HG03342 (cell line): ENCODE data around the gene RGP1.

Source experiments
- ATAC-seq: cut with Tn5 transposase; IDR thresholded peaks from one replicate; pipeline ENCODE4 v1.9.1; 2021; ENCODE audit warnings: mild to moderate bottlenecking, moderate library complexity; ENCODE audit not compliant: unreplicated experiment

The RGP1 gene, protein sequence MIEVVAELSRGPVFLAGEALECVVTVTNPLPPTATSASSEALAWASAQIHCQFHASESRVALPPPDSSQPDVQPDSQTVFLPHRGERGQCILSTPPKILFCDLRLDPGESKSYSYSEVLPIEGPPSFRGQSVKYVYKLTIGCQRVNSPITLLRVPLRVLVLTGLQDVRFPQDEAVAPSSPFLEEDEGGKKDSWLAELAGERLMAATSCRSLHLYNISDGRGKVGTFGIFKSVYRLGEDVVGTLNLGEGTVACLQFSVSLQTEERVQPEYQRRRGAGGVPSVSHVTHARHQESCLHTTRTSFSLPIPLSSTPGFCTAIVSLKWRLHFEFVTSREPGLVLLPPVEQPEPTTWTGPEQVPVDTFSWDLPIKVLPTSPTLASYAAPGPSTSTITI

DNA sequence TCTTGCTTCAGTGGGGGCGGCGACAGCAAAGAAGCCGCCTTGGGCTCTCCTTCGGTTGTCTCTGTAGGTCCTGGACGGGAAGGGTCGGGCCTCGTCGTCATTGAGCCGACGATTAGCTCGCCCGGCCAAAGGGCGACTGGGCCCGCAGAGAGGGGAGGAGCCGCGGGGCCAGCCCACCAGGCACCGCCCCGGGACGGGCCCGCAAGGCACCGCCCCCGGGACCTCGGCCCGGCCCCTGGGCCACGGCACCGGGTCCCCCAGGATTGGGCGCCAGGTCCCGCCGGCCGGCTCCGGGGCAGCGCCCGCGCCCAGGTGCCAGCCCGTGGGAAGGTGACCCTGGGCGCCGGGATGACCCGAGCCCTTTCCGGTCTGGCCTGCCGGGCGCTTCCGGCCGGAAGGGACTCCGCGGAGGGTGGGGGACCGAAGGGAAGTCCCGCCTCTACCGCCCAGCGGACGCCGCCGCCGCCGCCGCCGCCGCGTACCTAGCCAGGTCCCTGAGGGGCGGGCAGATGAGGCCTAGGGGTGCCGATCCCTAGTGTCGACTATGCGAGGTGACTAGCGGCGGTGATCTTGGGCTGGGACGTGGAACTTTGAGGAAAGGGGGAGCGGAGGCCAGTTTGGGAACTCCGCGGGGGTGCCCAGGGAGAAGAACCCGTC, at the start of gene RGP1, which contains the start of gene GBA2:
TSS of gene RGP1 (plus strand) at position 430 of the 657 bp plus-strand sequence. CDS start 469 bp downstream, outside the sequence.
TSS of gene GBA2 (minus strand) at position 371 of the 657 bp plus-strand sequence. CDS start 524 bp downstream, outside the sequence.
- ATAC-seq = peak; percentile 73

DNA sequence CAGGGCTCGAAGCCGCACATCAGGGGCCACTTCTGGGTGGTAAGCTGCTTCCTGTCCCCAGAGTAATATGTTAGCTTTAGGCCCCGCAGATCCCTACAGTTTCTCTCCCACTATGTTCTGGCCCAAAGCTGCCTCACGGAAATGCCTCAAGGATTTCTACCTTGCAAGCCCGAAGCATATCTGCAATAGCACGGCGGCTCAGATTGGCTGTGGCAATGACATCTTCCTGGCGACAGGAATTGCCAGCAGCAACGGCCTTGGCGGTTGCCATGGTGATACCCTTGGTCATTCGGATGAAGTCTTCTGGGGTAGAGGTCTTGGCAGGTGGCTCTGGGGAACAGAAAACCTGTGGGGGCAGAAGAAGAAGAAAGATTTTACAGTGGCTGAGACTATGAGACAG, 49.1 kb upstream of the RGP1 start:
- no peak for ATAC-seq

DNA sequence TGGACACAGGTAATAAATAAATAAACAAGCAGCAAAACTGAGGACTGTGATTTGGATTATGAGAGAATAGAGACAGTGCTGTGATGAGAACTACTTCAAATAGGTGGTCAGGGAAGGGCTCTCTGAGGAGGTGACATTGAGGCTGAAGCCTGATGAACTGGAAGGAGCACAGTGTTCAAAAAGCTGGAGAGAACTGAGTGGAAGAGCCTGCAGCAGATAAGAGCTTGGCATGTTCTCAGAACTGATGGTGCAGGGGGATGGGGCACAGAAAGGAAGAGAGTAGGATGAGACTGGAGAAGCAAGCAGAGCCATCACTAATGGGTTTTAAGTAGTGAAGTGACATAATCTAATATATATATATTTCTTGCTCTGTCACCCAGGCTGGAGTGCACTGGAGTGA, 48.1 kb upstream of the RGP1 start:
- no peak for ATAC-seq

DNA sequence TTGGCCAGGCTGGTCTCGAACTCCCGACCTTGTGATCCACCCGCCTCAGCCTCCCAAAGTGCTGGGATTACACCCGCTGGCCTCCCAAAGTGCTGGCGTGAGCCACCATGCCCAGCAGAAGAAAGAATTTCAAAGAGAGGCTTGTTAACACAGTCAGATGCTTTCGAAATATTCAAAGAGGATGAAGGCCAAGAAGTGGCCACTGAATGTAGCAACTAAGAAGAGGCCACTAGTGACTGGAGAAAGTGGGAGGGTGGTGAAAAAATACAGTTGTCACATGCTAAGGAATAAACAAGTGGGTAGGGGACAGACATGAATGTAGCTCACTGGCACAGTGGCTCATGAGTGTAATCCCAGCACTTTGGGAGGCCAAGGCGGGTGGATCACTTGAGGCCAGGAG, 46.4 kb upstream of the RGP1 start:
- no peak for ATAC-seq

DNA sequence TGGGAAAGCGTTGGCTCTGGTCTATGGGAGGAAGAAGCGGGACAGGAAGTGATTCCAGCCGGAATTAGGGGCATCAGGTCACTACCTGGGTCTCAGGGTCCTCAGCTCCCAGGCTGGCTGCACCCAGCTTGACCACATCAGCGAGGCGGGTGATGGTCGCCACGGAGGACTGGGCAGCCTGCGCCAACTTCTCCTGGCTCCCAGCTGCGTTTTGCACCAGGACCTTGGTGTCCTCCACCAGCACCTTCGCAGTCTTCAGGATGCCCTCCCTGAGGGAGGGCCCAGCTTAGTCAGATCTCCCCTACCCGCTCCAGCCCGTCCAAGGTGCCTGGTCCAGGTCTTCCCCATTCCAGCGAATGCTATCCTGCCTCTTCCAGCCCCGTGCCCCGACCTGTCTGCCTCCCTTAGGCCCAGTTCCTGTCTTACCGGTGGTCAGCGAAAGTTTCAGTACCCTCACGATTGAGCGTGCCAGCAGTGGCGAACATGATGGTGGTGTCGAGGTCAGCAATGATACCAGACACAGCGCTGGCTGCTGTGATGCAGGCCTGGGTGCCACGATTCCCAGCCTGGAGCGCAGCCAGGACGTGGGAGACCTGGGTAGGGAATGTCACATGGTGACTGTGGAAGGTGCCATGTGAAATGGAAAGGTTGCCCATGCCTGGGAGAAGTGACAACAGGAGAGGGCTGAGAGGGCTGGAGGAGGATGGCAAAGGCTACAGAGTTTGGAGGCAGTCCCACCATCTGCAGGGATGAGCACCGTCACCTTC, 45.0 kb upstream of the RGP1 start:
- ATAC-seq = no peak

DNA sequence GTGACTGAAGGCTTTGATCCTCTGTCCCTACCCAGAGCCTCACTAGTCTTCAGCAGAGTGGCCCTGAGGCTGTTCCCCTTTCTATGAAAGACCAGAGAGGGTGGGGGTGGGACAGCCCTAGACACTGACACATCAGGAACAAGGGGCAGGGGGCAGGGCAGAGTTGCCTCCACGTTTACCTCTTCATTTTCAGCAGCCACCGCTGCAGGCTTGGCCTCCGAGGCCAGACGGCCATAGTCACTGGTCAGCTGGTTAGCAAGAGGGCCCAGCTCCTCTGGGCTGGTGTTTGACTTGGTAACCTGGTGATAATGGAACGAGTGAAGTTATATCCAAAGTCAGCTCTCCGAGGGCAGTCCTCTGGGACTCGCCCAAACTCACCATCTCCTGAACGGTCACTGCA, 43.7 kb upstream of the RGP1 start:
- no peak for ATAC-seq

DNA sequence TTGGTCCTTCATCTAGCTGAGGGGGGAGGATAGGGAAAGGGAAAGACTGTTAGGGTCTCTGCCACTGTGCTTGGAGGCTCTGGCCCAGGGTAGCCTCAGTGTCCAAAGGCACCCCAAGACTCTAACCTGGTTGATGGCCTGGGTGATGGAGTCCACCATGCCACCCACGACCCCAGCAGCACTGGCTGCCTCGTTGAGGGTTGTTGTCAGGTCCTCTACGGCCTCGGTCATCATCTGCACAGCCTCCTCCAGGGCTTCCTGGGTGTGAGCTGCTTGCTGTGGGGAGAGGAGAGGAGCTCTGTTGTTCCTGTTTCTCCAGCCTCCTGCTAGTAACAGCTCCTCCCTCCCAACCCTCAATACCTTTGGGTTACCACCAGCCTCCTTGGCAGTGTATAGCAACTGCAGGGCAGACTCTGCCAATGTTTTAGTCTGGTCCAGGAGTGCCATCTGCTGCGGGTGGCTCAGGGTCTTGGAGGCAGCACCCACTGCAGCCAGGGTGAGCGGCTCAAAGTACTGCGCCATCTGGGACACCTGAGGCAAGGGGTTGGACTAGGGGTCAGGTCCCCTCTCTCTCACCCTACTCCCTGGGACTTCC, 43.2 kb upstream of the RGP1 start:
- no peak for ATAC-seq

DNA sequence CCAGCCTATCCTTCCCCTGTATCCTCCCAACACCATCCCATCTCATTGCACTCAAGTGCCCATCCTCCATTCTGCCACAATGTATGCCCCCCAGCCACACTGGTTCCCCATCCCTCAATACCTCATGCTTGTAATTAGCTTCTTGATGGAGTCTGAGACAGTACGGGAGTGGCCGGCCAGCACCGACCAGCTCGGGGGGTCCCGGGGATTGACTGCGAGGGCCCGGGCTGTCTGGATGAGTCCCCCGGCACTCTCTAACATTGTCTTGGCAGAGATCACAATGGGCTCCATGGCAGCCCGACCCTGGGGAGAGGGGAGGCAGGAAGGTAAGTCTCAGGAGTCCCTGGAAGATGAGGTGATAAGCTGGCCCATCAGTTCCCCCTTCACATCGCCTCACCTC, 42.1 kb upstream of the RGP1 start:
- no peak for ATAC-seq

DNA sequence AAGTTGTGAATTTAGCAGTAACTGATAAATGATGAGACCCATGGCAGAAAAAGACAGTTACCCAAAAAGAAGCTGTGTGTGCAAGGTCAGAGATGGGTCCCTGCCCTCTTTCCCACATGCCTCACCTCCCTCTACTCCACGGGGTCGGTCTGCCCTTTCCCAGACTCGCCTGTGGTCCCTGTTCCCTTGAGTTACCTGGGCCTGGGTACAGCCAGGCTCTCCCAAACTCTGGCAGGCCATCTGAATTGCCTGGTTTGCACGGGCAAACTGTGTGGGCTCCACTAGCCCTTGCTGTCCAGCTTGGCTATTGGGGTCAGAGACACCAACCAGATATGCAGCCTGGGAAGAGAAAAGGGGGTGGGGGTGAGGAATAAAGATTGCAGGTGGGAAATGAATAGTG, 40.9 kb upstream of the RGP1 start:
- no peak for ATAC-seq

DNA sequence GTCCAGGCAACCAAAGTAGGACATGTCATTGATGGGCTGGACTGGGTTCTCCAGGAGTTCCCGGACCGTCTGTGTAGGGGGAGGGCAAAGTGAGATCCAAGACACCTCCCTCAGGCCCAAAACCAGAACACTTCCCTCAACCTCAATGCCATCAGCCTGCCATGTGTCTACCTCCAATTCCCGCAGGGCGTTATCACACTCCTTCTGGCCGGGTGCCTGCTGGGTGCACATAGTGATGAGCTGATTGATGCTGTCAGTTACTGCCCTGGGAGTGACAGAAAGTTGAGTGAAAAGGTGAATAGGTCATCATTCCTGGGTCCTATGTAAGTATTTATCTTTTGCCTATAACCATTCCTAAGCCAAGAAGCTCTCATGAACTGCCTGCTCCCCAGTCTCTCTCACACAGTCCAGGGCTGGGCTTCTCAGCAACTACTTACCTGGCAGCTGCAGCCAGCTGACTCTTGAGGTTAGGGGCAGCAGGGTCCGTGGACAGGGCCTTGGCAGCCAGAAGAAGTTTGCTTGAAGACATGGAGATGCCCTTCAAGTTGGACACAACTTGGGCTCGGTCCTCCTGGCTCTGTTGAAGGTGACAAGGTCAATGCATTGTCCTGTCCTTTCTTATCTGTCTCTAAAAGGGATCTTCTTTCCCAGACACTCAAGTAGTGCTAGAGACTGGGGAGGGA, 38.1 kb upstream of the RGP1 start:
- no peak for ATAC-seq

DNA sequence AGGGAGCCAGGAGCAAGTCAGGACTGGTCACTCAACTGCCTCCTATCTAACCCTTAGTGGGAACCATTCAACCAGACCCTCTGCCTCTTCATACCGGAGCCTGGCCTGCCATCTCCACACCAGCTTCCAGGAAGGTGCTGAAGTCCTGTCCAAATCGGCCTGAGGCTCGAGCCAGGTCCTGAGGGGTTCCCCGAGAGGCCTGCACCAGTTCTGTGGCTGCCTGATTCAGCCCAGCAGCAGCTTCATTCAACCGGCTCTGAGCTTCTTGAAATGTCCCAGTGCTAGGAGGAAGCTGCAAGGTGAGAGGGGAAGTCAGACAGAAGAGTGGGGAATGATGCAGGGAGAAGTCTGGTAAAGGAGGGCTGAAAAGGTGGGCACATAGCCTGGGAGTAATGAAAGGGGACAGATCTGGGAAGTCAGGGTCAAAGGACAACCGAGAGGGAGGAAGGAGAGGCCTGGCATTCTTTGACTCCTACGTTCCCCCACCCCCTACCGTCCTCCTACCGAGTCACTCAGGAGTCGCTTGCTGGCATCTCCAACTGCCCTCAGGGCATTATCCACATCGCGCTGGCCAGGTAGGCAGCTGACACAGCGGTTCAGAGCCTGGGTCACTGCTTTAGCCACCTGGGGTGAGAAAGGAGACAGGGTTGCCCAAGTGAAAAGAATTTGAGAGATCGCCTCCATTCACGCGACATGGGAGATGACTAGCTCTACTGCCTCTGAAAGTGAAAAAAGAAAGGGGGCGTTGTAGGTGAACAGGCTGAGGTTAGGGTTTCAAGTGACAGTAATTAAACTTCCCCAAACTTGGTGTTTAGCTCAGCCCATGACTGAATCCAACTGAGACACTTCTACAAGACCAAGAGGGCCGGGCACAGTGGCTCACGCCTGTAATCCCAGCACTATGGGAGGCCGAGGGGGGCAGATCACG, 37.3 kb upstream of the RGP1 start:
- no peak for ATAC-seq

DNA sequence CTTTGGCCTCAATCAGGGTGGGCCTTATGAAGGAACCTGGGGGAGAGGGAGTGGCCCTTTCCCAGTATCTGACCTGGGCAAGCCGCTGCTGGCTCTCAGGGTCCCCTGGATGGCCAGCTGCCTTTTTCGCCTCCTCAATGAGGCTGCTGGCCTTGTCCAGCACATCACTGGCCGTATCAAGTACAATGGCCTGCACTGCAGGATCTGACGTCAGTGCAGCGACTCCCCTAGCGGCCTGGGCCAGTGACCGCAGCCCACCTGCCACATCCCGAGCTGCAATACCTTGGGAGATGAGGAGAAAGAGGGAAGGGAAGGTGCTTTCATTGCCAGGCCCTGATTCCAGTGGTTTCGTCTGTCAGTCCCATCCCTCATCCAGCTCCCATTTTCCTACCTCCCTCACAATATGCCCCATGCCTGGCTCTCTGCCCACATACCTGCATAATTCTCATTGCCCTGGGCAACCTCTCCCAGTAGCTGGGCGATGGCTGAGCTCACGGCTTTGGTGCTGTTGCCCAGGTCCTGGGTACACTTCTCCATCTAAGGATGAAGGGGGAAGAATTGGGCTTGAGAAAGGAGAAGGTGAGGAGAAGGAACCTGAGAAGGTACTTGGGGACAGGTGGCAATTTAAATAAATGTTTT, 36.2 kb upstream of the RGP1 start:
- no peak for ATAC-seq

DNA sequence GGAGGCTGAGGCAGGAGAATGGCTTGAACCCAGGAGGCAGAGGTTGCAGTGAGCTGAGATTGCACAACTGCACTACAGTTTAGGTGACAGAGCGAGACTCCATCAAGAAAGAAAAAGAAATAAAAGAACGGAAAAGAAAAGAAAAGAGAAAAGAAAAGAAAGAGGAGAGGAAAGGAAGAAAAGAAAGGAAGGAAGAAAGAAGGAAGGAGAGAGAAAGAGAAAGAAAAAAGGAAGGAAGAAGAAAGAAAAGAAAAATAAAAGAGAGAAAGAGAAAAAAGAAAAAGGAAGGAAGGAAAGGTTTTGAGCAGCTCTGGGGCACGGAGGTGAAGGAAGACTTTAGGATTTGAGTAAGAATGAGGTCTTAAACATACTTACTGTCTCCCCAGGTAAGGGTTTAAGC, 35.5 kb upstream of the RGP1 start:
- no peak for ATAC-seq

DNA sequence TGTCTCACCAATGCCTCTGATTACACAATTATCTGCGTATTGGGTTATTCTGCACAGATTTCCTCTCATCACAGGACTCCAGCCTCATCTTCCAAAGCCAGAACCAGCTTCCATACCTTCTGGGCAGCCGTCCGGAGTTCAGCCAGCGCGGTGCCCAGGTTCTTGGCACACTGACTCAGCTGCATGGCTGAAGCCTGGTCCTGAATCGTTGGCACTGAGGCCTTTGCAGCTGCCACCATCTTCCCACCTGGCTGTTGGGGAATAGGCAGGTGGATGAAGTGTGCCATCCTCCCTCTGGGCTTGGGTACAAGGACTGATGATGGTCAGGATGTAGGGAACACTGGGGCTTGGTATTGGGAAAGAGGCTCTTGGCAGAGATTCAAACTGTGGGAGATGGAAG, 35.0 kb upstream of the RGP1 start:
- no peak for ATAC-seq

DNA sequence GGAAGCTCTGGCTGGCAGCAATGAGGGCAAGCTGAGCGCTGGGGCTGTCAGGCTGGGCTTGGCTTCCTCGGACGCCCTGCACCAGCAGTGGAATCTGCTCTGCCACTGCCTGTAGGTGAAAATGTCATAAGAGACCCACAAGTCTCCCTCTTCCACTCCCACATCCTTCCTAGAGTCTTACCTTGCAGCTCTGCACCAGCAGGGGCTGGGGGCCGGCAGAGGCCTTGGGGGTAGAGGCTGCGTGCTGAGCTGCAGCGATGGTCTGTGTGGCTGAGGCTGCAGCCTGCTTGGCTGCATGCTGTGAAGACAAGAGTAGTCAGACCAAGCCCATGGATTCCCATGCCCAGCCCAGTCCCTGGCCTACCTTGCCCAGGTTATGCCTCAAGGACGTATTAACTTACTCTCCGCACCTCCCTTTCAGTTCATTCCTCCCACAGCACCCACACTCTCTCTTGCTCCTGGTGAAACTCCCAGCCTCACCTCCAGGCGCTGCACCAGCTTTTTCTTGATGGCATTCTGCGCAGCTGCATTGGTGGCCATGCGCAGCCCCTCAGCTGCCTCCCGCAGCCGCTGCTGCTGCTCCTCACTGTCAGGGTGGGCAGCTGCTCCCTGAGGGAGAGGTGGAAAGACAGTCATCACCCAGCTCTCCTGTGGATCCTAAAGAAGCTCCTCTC, 34.4 kb upstream of the RGP1 start:
- ATAC-seq = no peak

DNA sequence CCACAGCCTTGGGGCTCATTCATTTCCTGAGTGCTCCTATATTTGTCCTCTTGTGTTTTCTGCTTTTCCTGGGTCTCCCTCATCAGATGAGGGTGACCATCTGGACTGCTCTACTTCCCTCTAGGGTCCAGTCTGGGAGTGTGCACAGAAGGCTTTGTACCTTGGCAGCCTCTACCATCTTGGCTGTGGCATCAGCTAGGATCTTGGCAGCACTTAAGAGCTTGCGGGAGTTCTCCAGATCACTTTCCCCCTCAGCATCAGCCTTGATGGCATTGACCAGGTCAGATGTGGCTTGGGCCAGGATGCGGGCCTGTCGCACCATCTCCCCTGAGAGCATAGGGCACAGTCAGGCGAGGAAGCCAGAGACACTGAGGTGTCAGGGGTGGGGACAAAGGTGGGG, 32.9 kb upstream of the RGP1 start:
- no peak for ATAC-seq

DNA sequence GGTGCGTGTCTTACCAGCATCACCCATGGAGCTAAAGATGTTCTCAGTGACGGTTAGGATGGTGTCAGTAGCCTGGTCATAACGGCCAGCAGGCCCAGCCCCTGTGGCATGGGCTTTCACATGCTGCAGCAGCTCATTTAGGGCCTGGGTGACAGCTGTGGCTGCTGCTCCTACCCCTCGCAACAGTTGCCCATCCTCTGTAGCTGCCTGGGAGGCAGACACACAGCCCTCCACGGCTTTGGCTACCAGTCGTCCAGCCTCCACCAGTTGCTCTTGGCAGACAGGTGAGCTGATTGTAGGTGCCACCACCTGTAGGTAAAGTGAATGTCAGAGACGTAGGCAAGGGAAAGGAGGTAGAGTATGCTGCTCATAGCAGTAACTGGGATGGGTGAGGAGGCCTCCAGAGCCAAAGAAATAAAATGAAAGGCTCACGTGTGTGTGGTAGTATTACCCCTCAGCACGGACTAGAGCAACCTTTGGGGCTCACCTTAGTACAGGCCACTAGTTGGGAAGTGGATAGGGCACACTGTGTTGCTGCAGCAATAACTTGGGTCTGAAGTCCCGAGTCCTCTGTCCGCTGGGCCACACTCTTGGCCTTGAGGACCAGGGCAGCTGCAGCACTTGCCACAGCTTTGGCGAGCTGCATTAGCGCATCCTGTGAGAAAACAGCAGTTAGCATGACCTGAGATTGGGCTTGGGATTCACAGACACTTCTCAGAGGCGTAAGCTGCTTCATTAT, 31.8 kb upstream of the RGP1 start:
- no peak for ATAC-seq
